Measurements from ENCODE around the gene RPS19.

DNA sequence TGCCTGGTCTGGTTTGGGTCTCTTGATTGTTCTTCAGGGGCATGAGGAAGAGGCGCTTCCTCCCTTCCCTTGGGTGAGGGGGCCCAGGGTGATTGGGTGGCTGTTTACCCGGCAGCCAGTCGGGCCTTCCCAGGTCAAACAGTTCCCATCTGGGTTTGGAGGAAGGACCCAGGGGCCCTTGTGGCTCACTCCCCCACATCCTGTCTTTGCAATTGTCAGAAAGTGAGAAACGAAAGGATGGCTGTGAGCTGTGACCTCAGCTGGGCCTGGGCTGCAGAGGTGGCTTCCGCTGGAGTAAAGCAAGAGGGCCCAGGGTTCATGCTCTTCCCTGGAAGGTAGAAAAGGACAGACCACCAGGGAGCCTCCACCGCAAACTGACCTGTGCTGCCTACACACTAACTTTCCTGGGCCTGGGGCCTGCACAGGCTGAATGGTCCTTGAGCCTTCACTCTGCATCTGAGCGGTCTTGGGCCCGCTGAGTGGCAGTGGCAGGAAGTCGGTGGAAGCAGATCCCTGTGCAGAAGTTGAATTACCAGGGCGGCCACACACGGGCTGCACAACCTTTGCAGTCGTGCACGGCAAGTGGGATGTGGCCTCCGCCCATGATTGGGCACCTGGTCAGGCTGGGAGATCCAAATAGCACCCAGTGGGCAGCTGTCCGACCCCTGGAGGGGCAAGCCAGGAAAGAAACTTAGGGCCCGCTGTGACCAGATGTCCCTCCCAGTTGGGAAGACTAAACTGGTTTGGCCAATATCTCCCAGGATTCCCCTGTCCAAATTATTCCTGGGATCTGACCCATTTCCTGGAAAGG lies 11.7 kb downstream of the RPS19 start:
- TF ChIP-seq CTCF (IDR thresholded peaks at IDR 0.05) (no peak), POLR2A (IDR thresholded peaks at IDR 0.05) (no peak)
